ENCODE data around the gene IL1R2. TPM values are rescaled to one million over a fixed set of nuclear protein-coding genes. Genes with fewer than 3 reads are reported as not detected.

IL1R2 gene
- total and polyA plus RNA-seq, 2 of the 13 experiments (the other 11 are each of a cell fraction or from before 2014, with no cell fraction given) = 3.6 to 7.3 TPM

DNA sequence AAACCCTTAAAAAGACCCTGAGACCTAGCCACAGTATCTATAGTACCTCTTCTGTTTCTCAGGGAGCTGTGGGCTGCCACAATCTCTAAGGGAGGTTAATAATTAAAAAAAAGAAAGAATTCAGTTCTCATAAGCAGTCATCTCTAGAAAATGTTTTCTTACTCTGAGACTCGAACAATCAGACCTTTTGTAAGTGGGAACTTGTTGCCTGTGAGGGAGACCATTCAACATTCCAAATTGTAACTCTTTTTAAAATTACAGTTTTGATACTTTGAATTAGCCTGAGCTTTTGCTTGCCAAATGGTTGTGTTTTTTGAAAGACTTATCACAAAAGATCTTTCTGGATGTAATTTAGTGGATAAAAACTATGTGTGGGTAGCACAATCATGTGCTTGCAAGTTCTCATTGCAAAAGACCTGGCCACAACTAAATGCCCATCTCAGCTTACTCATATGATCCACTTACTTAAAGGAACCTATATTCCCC is 33.3 kb downstream of the IL1R2 start (continued):
- TF ChIP-seq, protein P1, sequence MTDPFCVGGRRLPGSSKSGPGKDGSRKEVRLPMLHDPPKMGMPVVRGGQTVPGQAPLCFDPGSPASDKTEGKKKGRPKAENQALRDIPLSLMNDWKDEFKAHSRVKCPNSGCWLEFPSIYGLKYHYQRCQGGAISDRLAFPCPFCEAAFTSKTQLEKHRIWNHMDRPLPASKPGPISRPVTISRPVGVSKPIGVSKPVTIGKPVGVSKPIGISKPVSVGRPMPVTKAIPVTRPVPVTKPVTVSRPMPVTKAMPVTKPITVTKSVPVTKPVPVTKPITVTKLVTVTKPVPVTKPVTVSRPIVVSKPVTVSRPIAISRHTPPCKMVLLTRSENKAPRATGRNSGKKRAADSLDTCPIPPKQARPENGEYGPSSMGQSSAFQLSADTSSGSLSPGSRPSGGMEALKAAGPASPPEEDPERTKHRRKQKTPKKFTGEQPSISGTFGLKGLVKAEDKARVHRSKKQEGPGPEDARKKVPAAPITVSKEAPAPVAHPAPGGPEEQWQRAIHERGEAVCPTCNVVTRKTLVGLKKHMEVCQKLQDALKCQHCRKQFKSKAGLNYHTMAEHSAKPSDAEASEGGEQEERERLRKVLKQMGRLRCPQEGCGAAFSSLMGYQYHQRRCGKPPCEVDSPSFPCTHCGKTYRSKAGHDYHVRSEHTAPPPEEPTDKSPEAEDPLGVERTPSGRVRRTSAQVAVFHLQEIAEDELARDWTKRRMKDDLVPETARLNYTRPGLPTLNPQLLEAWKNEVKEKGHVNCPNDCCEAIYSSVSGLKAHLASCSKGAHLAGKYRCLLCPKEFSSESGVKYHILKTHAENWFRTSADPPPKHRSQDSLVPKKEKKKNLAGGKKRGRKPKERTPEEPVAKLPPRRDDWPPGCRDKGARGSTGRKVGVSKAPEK (CRISPR knock-in tag; IDR thresholded peaks at IDR 0.05; ENCODE audit: borderline replicate concordance) = no peak
- no peak for TF ChIP-seq ZNF543 (CRISPR knock-in tag; IDR thresholded peaks at IDR 0.05)
- no peak for TF ChIP-seq ZNF530 (CRISPR knock-in tag; IDR thresholded peaks at IDR 0.05; ENCODE audit: low read depth)
- 0 out of 2 replicates have a peak, but pooled peaks have one; percentile 29 for TF ChIP-seq EHMT2 (IDR thresholded peaks at IDR 0.05; ENCODE audit: borderline replicate concordance, low read depth, low read length)
- no peak for TF ChIP-seq ZNF577 (CRISPR knock-in tag; IDR thresholded peaks at IDR 0.05; ENCODE audit: borderline replicate concordance, low read depth)
- peak; percentile 78 for TF ChIP-seq HNRNPUL1 (IDR thresholded peaks at IDR 0.05; ENCODE audit: low read depth, low read length)
- TF ChIP-seq, protein P2, sequence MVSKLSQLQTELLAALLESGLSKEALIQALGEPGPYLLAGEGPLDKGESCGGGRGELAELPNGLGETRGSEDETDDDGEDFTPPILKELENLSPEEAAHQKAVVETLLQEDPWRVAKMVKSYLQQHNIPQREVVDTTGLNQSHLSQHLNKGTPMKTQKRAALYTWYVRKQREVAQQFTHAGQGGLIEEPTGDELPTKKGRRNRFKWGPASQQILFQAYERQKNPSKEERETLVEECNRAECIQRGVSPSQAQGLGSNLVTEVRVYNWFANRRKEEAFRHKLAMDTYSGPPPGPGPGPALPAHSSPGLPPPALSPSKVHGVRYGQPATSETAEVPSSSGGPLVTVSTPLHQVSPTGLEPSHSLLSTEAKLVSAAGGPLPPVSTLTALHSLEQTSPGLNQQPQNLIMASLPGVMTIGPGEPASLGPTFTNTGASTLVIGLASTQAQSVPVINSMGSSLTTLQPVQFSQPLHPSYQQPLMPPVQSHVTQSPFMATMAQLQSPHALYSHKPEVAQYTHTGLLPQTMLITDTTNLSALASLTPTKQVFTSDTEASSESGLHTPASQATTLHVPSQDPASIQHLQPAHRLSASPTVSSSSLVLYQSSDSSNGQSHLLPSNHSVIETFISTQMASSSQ (IDR thresholded peaks at IDR 0.05; ENCODE audit: low read depth) = peak; percentile 66
- TF ChIP-seq, protein P2 (CRISPR knock-in tag; IDR thresholded peaks at IDR 0.05; ENCODE audit: borderline replicate concordance) = peak; percentile 80; the same call in 1 of the 2 replicates
- TF ChIP-seq MYC (CRISPR knock-in tag; IDR thresholded peaks at IDR 0.05; ENCODE audit: borderline replicate concordance) = no peak
- TF ChIP-seq, protein P3, sequence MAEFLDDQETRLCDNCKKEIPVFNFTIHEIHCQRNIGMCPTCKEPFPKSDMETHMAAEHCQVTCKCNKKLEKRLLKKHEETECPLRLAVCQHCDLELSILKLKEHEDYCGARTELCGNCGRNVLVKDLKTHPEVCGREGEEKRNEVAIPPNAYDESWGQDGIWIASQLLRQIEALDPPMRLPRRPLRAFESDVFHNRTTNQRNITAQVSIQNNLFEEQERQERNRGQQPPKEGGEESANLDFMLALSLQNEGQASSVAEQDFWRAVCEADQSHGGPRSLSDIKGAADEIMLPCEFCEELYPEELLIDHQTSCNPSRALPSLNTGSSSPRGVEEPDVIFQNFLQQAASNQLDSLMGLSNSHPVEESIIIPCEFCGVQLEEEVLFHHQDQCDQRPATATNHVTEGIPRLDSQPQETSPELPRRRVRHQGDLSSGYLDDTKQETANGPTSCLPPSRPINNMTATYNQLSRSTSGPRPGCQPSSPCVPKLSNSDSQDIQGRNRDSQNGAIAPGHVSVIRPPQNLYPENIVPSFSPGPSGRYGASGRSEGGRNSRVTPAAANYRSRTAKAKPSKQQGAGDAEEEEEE (CRISPR knock-in tag; IDR thresholded peaks at IDR 0.05; ENCODE audit: borderline replicate concordance) = no peak
- no peak for TF ChIP-seq SALL1 (CRISPR knock-in tag; IDR thresholded peaks at IDR 0.05)
- no peak for TF ChIP-seq HMGA1 (CRISPR knock-in tag; conservative IDR thresholded peaks at IDR 0.05)
- peak; percentile 20; the same call in 1 of the 2 replicates for TF ChIP-seq SAP130 (CRISPR knock-in tag; IDR thresholded peaks at IDR 0.05; ENCODE audit: low read depth)
- TF ChIP-seq, protein P4, sequence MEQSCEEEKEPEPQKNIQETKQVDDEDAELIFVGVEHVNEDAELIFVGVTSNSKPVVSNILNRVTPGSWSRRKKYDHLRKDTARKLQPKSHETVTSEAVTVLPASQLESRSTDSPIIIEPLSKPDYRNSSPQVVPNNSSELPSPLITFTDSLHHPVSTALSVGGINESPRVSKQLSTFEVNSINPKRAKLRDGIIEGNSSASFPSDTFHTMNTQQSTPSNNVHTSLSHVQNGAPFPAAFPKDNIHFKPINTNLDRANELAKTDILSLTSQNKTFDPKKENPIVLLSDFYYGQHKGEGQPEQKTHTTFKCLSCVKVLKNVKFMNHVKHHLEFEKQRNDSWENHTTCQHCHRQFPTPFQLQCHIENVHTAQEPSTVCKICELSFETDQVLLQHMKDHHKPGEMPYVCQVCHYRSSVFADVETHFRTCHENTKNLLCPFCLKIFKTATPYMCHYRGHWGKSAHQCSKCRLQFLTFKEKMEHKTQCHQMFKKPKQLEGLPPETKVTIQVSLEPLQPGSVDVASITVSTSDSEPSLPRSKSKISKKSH (CRISPR knock-in tag; IDR thresholded peaks at IDR 0.05; ENCODE audit: borderline replicate concordance) = no peak
- TF ChIP-seq EP300 (IDR thresholded peaks at IDR 0.05; ENCODE audit: low read depth in 2 of 2, low read length in 2 of 2) = 0 out of 4 replicates have a peak, but pooled peaks of 1 of the 2 experiments have one; percentile 36
- TF ChIP-seq EP300 (CRISPR knock-in tag; IDR thresholded peaks at IDR 0.05; ENCODE audit: borderline replicate concordance) = no peak
- TF ChIP-seq, protein P5, sequence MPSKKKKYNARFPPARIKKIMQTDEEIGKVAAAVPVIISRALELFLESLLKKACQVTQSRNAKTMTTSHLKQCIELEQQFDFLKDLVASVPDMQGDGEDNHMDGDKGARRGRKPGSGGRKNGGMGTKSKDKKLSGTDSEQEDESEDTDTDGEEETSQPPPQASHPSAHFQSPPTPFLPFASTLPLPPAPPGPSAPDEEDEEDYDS (CRISPR knock-in tag; IDR thresholded peaks at IDR 0.05) = peak; percentile 65; the same call in 1 of the 2 replicates
- TF ChIP-seq ZNF510 (CRISPR knock-in tag; IDR thresholded peaks at IDR 0.05; ENCODE audit: low read depth) = no peak
- TF ChIP-seq ZKSCAN1 (IDR thresholded peaks at IDR 0.05; ENCODE audit: low read length) = no peak
